ENCODE measurements around the gene B4GALT2.

The B4GALT2 gene, protein sequence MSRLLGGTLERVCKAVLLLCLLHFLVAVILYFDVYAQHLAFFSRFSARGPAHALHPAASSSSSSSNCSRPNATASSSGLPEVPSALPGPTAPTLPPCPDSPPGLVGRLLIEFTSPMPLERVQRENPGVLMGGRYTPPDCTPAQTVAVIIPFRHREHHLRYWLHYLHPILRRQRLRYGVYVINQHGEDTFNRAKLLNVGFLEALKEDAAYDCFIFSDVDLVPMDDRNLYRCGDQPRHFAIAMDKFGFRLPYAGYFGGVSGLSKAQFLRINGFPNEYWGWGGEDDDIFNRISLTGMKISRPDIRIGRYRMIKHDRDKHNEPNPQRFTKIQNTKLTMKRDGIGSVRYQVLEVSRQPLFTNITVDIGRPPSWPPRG

DNA sequence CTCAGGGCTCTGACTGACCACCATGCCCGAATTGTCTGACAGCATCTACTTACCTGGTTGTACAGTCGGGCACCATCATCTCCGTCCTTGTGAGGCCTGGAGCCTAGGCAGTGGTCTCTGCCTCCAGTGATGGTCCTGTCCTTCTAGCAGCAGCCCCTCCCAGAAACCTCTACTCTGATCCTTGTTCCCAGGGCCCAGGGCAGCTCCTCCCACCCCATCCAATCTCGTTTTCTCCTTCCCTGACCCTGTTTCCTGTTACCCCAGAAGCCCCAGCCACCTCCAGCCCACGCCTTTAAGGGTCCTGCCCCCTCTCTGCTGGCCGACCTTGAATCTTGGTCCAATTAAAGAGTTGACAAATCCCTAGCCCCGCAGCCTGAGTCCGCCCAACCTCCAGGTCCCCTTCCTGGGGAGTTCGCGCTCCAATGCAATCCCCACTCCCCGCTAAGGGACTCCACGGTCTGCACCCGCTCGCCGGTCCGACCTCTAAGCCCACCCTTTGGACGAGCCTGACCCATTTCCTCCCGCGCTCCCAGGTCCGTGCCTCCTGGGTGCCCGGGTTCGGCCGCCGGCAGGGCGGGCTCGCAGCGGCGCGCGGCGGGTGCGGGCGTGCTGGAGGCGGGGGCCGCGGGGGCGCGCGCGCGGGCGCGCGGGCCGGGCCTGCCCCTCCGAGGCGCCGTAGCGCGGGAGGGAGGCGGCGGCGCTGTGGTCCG, at the start of gene B4GALT2:
Gene B4GALT2, plus strand, starts transcription at position 660 of the 710 bp plus-strand sequence. CDS start 1,951 bp downstream, outside the sequence.
- no peak for DNase-seq (ENCODE audit: low read depth)

DNA sequence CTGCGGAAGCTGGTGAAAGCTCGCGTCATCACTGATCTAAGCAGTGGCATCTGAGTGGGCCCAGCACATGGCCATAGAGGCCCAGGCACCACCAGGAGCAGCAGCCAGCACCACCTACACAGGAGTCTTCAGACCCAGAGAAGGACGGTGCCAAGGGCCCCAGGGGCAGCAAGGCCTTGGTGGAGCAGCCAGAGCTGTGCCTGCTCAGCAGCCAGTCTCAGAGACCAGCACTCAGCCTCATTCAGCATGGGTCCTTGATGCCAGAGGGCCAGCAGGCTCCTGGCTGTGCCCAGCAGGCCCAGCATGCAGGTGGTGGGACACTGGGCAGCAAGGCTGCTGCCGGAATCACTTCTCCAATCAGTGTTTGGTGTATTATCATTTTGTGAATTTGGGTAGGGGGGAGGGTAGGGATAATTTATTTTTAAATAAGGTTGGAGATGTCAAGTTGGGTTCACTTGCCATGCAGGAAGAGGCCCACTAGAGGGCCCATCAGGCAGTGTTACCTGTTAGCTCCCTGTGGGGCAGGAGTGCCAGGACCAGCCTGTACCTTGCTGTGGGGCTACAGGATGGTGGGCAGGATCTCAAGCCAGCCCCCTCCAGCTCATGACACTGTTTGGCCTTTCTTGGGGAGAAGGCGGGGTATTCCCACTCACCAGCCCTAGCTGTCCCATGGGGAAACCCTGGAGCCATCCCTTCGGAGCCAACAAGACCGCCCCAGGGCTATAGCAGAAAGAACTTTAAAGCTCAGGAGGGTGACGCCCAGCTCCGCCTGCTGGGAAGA, 48.7 kb upstream of the B4GALT2 start:
- no peak for DNase-seq (ENCODE audit: low read depth)

DNA sequence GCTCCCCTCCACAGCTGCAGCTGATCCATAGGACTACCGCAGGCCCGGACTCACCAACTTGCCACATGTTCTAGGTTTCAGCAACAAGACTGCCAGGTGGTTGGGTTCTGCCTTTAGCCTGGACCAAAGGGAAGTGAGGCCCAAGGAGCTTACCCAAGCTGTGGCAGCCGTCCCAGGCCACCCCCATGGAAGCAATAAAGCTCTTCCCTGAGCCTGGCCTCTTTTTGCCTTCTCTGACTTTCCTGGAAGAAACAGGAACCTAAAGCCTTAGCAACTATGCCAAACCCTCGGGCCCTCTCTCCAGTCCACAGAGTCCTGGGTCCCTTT, 48.1 kb upstream of the B4GALT2 start:
- no peak for DNase-seq (ENCODE audit: low read depth)

DNA sequence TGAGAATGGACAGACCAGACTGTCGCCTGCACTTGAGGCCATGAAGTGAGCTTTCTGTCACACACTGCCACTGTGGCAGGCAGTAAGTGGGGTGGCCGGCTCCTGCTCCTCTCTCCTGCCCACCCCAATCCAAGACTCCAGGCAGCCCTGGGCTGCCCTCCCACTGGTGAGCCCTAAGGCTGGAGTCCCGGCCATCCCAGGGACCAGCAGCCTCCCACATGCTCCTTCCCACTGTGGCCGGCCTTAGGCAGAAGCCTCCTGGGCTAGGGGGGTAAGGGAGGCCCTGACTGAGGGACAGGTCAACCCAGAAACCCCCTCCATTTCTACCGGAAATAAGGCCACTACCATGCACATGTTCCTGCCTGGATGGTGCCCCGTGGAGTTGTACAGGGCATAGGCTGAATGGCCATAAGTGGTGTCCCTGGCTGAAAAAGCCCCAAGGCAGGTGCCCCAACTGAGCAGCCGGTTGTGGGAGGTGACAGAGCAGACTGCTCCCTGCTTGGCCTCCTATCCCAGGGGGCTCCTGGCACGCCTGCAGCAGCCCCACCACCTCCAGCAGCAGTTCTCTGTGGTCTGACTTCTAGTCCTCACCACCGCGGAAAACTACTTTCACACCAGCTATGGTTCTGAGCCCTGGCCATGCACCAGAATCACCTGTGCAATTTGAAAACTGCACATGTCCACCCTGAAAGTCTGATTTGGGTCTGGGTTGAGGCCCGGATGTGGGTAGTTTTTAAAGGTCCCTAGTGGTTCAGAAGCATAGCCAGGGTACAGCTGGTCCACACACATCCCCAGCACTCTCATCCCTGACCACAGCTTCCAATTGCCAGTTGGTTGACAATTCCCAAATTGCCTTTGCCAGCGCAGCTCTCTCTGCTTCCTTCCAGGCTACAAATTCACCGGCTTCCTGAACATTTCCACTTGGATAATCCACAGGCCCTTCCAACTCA, 47.0 kb upstream of the B4GALT2 start:
- DNase-seq (ENCODE audit: low read depth) = no peak

DNA sequence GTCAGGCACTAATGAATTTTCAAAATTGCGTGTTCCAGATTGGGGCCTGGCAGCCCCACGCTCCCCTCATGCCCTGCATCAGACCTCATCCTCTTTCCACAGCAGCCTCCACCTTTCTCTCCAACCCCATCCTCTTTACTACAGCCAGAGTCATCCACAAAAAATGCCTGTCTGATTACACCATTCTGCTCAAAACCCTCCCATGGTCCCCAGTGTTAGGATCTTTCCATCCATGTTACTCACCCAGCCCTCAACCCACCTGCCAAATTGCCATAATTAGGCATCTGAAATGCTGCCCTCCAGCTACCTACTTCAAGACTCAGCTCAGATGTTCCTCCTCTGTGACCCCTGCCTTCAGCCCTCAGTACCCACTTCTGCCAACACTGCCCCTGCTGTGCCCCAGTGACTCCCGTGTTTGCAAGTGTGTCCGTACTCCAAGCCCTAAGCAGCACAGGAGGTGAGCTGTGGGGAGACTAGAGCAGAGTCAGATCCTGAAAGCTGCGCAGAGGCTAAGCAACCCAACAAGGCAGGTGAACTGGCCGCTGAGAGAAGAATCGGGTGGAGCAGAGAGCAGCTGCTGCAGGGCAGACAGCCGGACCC, 46.1 kb upstream of the B4GALT2 start:
- no peak for DNase-seq (ENCODE audit: low read depth)

DNA sequence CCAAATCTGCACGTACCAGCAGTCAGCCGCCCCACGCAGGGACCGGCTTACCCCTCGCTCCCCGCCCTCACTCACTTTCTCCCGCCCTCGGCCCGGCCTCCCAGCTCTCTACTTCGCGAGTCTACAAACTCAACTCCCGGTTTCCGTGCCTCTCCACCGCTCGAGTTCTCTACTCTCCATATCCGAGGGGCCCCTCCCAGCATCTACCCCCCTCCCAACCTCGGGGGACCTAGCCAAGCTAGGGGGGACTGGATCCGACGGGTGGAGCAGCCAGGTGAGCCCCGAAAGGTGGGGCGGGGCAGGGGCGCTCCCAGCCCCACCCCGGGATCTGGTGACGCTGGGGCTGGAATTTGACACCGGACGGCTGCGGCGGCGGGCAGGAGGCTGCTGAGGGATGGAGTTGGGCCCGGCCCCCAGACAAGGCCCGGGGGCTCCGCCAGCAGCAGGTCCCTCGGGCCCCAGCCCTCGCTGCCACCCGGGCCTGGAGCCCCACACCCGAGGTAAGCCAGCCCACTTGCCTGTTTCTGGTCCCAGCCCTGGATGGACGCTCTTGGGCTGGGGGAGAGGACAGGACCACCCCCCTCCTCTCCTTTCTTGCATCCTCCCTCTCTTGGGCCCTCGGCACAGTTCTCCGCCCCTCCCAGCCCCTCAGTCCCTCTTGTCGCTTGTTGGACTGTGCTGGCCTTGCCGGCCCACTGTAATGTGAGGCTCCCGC, 45.5 kb upstream of the B4GALT2 start, which contains the start of gene ARTN:
Gene ARTN, plus strand, starts transcription at position 416 of the 715 bp plus-strand sequence. CDS start 1,856 bp downstream, outside the sequence.
- DNase-seq (ENCODE audit: low read depth) = no peak

DNA sequence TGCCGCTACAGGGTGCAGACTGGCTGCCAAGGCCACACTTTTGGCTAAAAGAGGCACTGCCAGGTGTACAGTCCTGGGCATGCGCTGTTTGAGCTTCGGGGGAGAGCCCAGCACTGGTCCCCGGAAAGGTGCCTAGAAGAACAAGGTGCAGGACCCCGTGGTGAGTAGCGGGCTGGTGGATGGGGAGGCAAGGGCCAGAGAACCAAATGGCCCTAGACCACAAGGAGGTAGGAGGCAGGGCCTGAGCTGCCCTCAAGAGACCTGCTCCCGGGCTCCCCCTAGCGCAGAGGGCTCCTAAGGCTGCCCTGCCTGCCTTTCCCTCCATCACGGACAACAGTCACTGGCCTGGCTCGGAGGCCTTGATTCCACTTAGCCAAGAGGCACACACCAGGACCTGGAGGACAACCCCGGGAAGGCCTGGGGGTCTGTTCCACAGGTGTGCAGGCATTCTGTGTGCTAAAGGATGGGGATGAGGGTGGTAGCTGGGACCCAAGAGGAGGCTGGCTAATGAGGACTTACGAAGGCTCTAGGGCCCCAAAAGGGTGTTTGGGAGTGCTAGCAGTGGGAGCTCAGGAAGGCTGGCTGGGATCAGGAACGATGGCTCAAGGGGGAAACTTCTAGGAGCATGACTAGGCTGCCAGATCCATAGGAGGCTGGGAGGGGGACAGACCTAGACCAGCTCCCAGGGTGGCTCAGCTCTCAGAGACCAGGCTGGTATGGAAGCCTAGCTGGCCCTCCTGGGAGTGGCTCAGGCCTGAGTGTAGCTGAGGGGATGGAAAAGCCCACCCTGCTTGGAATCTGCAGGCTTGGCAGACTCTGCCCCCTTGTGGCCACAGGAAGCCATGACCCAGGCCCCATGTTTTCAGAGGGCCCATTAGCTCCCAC, 44.7 kb upstream of the B4GALT2 start:
- no peak for DNase-seq (ENCODE audit: low read depth)

DNA sequence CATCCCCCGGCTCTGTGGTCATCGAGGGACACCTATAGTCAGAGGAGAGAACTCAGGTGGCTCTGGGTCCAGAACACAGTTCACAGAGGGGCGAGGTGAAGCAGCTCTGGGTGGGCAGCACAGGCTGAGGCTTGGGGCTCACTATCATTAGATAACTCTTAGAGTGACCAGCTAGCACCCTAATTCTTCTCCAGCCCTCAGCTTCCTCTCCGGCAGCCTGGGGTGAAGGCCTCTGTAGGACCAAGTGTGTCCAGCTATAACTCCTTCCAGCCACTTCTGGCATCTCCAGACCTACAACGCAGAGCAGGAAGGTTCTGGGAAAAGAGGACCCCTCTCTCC, 44.1 kb upstream of the B4GALT2 start:
- no peak for DNase-seq (ENCODE audit: low read depth)

DNA sequence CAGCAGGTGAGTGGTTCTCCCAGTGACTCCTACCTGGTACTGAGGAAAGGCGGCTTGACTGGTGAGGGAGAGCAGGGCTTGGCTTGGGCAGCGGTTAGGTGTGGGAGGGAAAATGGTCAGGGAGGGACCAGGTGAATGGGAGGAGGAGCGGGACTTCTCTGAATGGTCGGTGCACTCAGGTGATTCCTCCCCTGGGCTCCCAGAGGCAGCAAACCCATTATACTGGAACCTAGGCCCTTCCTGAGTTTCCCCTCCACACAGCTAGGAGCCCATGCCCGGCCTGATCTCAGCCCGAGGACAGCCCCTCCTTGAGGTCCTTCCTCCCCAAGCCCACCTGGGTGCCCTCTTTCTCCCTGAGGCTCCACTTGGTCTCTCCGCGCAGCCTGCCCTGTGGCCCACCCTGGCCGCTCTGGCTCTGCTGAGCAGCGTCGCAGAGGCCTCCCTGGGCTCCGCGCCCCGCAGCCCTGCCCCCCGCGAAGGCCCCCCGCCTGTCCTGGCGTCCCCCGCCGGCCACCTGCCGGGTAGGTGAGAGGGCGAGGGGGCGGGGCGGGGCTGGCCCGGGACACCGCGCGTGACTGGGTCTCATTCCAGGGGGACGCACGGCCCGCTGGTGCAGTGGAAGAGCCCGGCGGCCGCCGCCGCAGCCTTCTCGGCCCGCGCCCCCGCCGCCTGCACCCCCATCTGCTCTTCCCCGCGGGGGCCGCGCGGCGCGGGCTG, 43.1 kb upstream of the B4GALT2 start:
- no peak for DNase-seq (ENCODE audit: low read depth)

DNA sequence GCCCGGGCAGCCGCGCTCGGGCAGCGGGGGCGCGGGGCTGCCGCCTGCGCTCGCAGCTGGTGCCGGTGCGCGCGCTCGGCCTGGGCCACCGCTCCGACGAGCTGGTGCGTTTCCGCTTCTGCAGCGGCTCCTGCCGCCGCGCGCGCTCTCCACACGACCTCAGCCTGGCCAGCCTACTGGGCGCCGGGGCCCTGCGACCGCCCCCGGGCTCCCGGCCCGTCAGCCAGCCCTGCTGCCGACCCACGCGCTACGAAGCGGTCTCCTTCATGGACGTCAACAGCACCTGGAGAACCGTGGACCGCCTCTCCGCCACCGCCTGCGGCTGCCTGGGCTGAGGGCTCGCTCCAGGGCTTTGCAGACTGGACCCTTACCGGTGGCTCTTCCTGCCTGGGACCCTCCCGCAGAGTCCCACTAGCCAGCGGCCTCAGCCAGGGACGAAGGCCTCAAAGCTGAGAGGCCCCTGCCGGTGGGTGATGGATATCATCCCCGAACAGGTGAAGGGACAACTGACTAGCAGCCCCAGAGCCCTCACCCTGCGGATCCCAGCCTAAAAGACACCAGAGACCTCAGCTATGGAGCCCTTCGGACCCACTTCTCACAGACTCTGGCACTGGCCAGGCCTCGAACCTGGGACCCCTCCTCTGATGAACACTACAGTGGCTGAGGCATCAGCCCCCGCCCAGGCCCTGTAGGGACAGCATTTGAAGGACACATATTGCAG, 42.4 kb upstream of the B4GALT2 start:
- no peak for DNase-seq (ENCODE audit: low read depth)

DNA sequence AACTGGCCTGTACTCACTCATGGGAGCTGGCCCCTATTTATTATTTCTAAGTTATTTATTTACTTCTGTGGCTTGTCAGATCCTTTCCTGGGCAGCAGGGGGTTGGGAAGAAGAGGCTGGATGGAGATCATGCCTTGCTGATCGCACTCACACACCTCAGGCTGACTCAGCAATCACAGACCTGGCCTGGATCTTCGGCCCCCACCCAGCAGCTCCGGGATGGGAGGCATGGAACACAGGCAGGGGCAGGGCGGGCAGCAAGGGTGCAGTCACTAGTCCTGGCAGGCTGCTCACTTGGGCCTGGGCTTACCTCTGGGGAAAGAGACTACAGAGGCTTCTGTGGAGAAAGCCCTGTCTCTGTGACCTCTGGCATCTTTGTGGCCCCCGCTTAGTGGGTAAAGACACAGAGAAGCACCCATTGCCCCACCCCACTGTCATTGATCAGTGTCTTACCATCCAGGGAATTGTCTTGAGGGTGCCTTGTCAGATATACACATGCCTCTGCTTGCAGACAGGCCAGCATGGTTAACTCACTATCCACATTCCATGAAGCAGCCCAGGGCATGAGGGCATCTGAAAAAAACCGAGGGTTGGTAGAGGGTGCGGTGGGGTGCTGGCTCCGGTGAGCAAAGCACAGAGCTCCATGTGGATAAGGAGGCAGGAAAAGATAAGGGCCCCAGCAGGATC, 41.7 kb upstream of the B4GALT2 start:
- no peak for DNase-seq (ENCODE audit: low read depth)

DNA sequence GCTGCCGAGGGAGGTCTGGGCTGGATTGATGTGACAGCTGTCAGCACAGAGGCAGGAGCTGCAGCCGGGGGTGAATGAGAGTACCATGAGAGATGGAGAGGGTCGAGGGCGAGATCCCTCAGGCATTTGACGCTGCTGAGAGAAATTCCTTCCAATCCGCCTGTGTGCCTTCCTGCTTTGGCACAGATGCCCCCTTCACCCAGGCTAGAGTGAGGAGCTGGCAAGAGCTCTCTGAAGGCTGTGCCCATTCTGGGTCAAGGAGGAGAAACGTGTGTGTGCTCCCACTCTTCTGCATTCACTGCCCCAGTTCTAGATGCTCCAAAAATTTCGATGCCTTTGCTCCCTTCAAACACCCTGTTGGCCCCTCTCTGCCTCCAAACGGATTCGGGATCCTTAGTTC, 40.6 kb upstream of the B4GALT2 start:
- no peak for DNase-seq (ENCODE audit: low read depth)

DNA sequence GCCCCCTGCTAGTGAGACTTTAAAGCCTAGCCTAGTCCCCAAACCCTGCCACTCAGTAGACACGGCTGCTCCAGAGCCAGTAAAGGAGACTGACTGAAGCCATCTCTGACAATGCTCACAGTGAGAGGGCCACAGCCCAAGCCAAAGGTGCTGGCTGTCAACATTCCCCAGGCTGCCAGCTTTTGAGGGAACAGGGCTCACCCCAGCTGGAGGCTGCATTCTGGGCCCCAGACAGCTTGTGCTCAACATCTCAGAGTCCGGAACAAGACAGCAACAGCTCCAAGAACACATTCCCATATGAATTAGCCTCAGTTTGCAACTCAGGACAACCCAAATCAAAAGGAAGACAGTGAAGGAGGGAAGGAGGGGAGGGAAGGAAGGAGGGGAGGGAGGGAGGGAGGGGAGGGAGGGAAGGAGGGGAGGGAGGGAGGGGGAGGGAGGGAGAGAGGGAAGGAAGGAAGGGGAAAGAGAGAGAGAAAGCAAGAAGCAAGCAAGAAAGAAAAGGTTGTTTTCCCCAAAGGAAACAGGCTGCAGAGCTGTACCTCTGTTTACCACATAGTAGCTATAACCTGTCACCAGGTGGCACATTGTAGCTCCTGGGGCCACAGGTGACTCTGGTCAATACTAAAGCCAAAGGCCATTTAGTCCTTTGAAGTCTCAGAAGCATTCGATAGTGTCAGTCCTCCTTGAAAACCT, 40.0 kb upstream of the B4GALT2 start:
- no peak for DNase-seq (ENCODE audit: low read depth)

DNA sequence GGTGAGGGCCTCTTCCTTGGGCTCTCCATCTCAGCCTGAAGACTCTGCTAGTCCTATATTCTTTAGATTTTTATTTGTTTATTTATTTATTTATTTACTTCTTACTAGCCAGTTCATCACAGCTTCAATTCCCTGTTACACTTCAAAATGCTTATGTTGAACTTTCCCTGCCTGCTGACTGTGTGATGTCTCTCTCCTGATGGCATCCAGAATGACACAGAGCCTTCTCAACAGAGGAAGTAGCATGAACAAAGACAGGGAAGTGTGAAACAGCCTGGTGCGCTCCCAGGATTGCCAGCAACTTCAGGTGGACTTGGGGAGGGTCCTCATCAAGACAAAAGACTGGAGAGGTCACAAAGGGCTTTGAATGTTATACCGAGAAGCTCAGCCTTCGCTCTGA, 36.6 kb upstream of the B4GALT2 start:
- DNase-seq (ENCODE audit: low read depth) = no peak

DNA sequence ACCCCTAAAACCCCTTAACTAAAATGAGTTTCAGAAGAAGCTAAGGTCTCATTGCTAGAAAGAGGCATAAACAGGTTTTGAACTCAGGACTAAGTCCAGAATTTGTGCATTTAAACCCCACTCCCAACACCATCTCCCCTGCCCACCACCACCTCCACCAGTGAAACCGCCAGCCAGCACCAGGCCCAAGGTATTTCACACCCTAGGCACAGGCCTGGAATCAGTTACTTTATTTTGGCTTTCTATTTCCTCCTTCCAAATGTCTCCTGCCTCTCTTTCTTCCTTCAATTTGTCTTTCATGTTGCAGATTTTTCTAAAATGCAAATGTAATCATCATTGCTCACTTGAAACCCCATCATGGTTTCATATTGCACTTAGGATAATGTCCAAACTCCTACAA, 34.1 kb upstream of the B4GALT2 start:
- no peak for DNase-seq (ENCODE audit: low read depth)

DNA sequence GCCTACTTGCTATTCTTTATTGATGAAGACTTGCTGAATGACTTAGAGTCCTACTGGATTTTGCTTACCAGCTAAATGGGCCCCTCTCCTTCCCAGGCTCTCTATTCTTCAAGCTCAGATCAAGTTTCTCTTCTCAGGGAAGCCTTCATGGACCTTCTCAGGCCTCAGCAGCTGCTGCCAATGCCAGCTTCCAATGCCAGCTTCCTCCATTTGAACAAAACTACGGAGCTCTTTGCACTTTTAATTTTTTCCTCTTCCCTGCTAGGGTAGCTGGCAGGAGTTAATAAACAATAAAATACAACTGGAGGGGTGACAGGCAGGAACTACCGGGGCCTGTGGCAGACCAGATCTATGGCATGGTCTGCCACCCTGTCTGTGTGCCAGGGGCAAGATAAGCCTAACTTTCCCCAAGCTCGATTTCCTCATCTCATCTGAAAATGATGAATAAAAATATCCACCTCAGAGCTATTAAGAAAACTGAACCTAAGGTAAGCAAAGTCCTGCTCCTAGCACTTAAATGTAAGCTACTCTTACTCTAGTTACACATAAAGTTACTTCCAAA, 33.3 kb upstream of the B4GALT2 start:
- DNase-seq (ENCODE audit: low read depth) = no peak

Measured in GM04503 (cell line).